SK-N-SH treated with all-trans-retinoic acid at 6 μM for 48 hours (cell line): ENCODE measurements around the gene JARID2.

Source experiments
- ARNTL ChIP-seq: fragments of 450-650 bp; formaldehyde crosslinking; IDR thresholded peaks from 2 replicates; pipeline ENCODE4 v1.5.0; 2020; ENCODE audit warnings: low read depth, mild to moderate bottlenecking, moderate library complexity, borderline replicate concordance
- BACH2 ChIP-seq: fragments of 250-450 bp; sonication (Bioruptor Pico); IDR thresholded peaks from 2 replicates; pipeline ENCODE4 v1.9.0; 2021; ENCODE audit warnings: mild to moderate bottlenecking, borderline replicate concordance
- CREB5 ChIP-seq: fragments of 250-450 bp; sonication (Bioruptor Pico); IDR thresholded peaks from 2 replicates; pipeline ENCODE4 v1.5.1; 2020; ENCODE audit warnings: low read depth, mild to moderate bottlenecking, moderate library complexity
- CSRNP3 ChIP-seq: fragments of 250-450 bp; sonication (Bioruptor Pico); IDR thresholded peaks from 2 replicates; pipeline ENCODE4 v1.5.1; 2021; ENCODE audit warnings: mild to moderate bottlenecking, moderate library complexity
- GLIS3 ChIP-seq: fragments of 250-450 bp; sonication (Bioruptor Pico); IDR thresholded peaks from 2 replicates; pipeline ENCODE4 v1.5.0; 2020; ENCODE audit warnings: mild to moderate bottlenecking, moderate library complexity
- OSR1 ChIP-seq: fragments of 250-450 bp; sonication (Bioruptor Pico); IDR thresholded peaks from 2 replicates; pipeline ENCODE4 v1.8.0; 2022; ENCODE audit warnings: moderate library complexity, mild to moderate bottlenecking, inconsistent platforms
- TCF4 ChIP-seq: fragments of 250-450 bp; sonication (Bioruptor Pico); IDR thresholded peaks from 2 replicates; pipeline ENCODE4 v1.8.0; 2021; ENCODE audit warnings: mild to moderate bottlenecking, moderate library complexity, borderline replicate concordance
- TOX ChIP-seq: fragments of 250-450 bp; sonication (Bioruptor Pico); IDR thresholded peaks from 2 replicates; pipeline ENCODE4 v1.8.0; 2021; ENCODE audit warnings: mild to moderate bottlenecking, moderate library complexity, borderline replicate concordance
- ZC3H10 ChIP-seq: fragments of 250-450 bp; sonication (Bioruptor Pico); IDR thresholded peaks from 2 replicates; pipeline ENCODE4 v1.5.1; 2021; ENCODE audit warnings: mild to moderate bottlenecking, moderate library complexity
- ZFP3 ChIP-seq: fragments of 250-450 bp; sonication (Bioruptor Pico); IDR thresholded peaks from 2 replicates; pipeline ENCODE4 v1.5.0; 2020; ENCODE audit warnings: mild to moderate bottlenecking, moderate library complexity
- ZNF565 ChIP-seq: fragments of 450-650 bp; formaldehyde crosslinking; conservative IDR thresholded peaks from 2 replicates; pipeline ENCODE4 v1.5.0; 2020; ENCODE audit warnings: low read depth, mild to moderate bottlenecking, moderate library complexity
- TF ChIP-seq, protein P1 (sequence below): fragments of 250-450 bp; sonication (Bioruptor Pico); IDR thresholded peaks from 2 replicates; pipeline ENCODE4 v1.8.0; 2020; ENCODE audit warnings: mild to moderate bottlenecking, moderate library complexity, borderline replicate concordance

DNA sequence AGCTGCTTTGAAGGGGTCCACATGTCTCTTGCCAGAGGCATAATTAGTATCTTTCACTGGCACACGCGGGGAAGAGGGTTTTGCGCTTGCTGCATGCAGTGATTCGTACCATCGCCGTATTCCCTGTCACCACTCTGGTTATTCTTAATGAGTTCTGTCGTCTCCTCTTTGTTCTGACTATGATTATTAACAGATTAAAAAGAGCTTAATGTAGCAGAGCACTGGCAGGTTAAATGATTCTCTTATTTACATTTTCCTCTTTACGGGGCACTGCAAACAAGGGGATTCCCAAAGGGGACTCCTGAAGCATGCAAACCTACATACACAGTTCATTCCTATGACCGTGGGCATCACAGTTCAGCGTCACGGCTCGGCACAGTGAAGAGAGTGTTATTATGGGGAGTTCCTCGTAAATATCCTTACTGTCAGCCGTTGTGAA lies 212.2 kb downstream of the JARID2 start:
- TF ChIP-seq ZFP3 (CRISPR knock-in tag) (no peak), CSRNP3 (no peak), TOX (no peak), CREB5 (no peak), GLIS3 (CRISPR knock-in tag) (no peak), BACH2 (no peak), TCF4 (CRISPR knock-in tag) (no peak), ARNTL (no peak), ZNF565 (CRISPR knock-in tag) (no peak), OSR1 (no peak), ZC3H10 (CRISPR knock-in tag) (no peak)
- TF ChIP-seq, protein P1, sequence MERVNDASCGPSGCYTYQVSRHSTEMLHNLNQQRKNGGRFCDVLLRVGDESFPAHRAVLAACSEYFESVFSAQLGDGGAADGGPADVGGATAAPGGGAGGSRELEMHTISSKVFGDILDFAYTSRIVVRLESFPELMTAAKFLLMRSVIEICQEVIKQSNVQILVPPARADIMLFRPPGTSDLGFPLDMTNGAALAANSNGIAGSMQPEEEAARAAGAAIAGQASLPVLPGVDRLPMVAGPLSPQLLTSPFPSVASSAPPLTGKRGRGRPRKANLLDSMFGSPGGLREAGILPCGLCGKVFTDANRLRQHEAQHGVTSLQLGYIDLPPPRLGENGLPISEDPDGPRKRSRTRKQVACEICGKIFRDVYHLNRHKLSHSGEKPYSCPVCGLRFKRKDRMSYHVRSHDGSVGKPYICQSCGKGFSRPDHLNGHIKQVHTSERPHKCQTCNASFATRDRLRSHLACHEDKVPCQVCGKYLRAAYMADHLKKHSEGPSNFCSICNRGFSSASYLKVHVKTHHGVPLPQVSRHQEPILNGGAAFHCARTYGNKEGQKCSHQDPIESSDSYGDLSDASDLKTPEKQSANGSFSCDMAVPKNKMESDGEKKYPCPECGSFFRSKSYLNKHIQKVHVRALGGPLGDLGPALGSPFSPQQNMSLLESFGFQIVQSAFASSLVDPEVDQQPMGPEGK (CRISPR knock-in tag) = no peak
